Peyer's patch (tissue), 4 donors: Measurements from ENCODE around the gene DCC.

ENCODE experiments used
- CTCF ChIP-seq, 6 experiments: fragments of 450-650 bp in 4 of 6; fragments of 200-600 bp in 2 of 6; sonication (generic) in 1 of 6; IDR thresholded peaks; one replicate each; pipeline ENCODE4 v1.5.1; 2017 to 2019; ENCODE audit warnings: antibody characterized with exemption in 6 of 6, mild to moderate bottlenecking in 3 of 6, moderate library complexity in 1 of 6
- POLR2A ChIP-seq, 2 donors: fragments of 450-650 bp; IDR thresholded peaks; one replicate each; pipeline ENCODE4 v1.5.1; 2017; ENCODE audit warnings: antibody characterized with exemption in 2 of 2, mild to moderate bottlenecking in 2 of 2, moderate library complexity in 2 of 2

- TF ChIP-seq CTCF (IDR thresholded peaks at IDR 0.05) (no peak), POLR2A (IDR thresholded peaks at IDR 0.05) (no peak)
Measured at GRCh38 chr18:52605345-52605744, 265.3 kb downstream of the DCC start.
